Activated effector memory CD4-positive, alpha-beta T cell treated with Interleukin-2 at 50 U/mL for 16 hours (primary cell): ENCODE measurements around the gene BANP.
"Not testable (repeated sequence)": the region's sequence is repeated elsewhere in the genome, so short reads cannot be mapped to it uniquely, and the experiment has no call there.

Experiments used
- DNase-seq: peaks from one replicate; pipeline ENCODE4 v3.0.0-alpha.2; 2020

The BANP gene

DNA sequence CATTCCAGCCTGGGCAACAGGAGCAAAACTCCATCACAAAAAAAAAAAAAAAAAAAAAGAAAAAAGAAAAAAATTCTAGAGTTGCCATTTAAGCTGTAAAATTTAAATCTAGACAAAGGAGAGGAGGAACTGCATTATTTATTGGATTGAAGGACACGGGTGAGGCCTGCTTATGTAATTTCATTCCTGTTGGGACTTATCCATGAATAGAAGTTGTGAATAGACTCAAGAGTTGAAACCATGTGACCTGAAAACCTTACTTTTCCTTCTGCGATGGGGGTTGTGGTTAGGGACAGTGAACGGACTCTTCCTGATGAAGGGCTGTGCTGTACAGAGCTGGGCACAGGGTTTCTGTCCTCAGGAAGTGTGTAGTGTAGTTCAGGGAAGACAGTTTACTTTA is 22.5 kb downstream of the BANP start:
- no peak for DNase-seq

DNA sequence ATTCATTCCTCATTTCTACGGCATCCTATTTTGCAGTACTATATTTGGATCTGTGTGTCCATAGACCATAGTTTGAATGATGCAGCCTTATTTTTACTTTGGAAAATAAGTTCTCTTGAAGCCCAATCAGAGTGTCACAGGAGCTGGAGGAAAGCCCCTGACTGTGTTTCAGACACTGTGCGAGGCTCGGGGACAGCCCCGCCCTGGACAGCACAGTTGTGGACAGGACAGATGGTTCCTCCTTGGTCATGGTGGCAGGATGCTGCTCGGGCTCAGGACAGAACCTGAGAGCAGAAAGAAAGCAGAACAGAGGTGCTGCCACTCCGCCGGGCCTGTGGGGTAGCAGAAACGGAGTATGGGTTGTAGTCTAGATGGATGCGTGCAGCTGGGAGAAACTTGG is 22.9 kb downstream of the BANP start:
- DNase-seq: no peak

DNA sequence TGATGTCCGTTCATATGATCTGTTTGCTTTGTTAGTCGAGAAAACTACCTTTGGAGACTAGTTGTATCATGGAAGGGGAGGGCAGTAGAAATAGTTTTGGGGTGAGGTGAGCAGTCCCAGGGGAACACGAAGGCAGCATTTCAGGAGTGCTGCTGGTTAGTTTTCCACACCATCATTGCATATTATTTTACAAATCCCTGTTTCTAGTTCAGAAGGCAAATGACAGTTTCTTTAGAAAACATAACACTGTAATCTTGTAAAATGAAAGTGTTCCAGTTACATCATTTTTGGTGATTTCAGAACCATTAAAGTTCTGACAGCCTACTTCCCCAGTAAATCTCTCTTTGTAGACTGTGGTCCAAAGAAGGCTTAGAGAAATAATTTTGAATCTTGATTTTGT is 25.4 kb downstream of the BANP start:
- DNase-seq: no peak

DNA sequence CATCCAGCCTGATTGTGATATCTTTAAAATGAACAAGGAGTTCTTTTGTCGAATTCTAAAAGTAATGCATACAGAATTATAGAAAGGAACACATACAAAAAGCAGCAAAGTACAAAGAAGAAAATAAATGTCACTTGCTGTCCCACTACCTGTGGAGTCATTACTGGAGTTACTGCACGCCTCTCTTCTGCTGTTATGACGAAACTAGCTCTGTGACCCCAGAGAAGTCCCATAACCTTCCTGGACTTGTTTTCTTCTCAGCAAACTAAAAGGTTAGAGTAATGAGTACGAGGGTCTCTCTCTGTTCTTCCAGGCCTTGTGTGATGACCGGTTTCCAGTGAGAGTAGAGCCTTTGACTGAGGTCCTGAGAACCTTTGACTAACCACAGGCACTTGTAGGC is 26.9 kb downstream of the BANP start:
- DNase-seq: no peak

DNA sequence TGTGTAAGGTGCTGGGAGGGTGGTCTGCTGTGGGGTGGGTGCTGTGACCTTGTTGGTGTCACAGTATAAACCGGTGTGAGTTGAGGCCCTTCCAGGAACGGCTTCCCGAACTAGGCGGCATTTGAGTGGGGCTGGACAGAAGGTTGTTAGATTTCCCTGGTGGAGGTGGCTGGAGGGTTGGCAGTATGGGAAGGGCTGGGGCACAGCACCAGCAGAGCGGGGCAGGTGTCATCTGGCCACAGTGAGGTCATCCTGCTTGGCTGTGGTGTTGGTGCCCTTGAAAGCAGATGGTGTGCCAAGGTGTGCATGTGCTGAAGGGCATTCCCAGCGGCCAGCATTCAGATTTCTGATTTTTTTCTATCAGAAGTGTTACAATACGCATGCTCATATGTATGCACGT is 28.1 kb downstream of the BANP start:
- DNase-seq: no peak

DNA sequence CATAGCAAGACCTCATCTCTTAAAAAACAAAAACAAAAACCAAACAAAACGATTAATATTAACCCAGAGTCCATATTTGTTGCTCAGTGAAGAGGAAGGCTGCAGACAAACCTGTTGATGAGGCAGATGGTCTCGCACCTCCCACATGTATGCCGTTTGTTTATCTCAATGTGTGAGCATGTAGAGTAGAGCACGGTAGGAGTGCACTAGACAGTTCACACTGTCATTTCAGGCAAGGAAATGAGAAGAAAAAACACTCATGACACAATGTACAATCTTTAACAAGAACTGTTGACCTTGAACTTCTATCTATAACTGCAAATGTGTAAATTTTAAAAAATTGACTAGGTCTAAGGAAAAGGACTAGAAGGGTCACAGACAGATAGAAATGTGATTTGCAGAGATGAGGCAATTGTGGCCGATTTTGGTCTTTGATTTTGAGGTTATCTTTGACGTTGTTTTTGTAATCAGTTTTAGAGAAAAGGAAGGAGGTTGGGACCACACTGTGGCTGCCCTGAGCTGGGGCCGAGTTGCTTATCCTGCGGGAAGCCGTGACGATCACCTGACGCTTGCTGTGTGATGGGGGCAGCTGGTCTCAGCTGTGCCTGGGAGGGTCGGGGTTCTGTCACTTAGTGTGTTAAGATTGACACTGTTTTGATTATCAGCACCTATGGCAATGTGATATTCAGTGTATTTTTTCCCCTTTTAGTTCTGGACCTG is 28.8 kb downstream of the BANP start:
- DNase-seq: not testable (repeated sequence)

DNA sequence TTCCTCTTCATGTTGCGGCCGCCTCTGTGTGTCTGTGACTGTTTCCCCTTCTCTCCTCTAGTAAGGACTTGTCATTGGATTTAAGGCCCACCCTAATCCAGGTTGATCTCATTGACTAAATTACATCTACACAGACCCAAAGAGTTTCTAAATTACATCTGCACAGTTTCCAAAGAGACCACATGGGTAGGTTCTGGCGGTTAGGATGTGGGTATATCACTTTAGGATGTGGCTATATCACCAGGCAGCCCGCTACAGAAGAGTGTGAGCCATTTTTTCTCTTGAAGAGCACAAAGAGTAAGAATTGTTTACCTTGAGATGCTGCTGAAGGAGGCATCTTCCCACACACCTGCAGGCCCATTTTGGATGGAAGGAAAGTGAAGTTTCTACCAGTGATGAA is 30.1 kb downstream of the BANP start:
- DNase-seq: not testable (repeated sequence)

DNA sequence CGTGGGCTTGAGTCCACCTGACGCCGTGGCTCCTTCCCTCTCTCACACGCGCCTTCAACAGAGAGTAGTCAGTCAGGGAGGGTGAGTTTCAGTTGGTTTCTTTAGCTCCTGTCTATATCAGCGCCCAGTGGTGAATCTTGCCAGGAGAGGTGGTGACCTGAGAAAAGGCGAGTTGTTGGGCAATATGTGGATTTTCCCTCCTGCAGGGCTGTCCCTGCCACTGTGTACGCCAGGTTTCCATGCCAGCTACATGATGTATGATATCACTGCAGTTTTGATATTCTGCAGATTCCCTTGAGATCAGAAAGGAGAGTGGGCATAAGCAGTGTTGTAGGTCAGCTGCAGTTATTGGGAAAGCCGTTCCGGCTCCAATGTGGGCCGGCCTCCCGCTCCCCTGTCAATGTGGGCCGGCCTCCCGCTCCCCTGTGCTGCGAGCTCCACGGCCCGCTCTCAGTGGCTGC is 31.4 kb downstream of the BANP start:
- DNase-seq: no peak

DNA sequence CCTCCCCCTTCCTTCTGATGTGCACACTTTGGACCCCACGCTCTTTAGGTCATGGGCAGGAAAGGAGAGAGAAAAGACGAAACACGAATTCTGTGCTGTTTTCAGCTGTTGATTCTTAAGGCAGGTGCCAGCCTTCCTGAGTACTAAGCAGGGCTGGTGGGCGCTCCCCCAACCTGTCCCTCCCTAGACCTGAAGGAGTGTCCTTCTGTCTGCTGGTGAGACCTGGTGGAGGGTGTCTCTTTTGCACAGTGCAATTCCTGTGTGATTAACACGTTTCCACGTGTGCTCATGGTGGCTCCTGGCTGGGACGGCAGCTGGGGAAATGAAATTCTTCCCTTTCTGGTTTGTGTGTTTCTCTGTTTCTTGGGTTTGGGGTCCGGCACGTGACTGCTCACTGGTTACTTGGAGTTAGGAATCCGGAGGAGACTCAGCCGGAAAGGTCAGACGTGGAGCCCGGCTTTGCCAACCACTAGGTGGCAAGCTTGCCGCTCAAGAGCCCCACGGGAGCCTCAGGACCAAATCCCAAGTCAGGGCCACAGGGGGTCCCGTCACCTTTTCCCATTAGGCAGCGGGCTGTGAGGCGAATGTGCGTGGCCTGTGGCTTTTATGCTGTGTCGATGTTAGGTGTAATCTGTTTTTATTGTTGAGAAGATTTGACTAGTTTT is 32.0 kb downstream of the BANP start:
- DNase-seq: not testable (repeated sequence)

DNA sequence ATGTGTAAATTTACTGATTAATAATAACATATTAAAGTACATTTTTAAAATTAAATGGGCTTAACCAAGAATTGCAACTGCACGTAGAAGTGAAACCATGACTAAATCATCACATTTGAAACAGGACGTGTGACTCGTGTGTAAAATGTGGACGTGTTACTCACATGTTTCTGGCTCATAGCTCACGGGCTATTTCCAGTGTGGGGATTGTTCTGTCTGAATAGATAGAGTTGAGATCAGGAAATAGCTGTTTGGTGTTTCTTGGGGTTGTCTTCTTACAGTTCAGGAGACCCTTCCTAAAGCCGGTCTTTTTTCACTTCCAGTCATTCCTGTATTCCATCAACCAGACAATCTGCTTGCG is 32.5 kb downstream of the BANP start:
- DNase-seq: not testable (repeated sequence)

DNA sequence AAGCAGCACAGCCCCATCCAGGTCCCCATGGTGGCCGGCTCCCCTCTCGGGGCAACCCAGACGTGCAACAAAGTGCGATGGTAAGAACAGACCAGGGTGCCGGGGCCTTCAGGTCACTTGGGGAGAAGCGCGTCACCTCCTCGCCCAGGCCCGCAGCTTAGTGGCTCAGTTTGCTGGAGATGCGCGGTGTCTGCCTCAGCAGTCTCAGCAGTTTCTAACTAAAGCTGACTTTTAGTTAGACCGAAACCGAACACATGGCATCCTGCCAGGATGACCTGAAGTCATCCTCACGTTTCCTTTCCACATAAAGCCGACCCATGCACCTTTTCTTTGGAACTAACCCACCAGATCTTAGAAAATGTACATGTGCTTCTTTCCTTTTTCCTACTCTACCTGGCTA is 32.9 kb downstream of the BANP start:
- DNase-seq: not testable (repeated sequence)

DNA sequence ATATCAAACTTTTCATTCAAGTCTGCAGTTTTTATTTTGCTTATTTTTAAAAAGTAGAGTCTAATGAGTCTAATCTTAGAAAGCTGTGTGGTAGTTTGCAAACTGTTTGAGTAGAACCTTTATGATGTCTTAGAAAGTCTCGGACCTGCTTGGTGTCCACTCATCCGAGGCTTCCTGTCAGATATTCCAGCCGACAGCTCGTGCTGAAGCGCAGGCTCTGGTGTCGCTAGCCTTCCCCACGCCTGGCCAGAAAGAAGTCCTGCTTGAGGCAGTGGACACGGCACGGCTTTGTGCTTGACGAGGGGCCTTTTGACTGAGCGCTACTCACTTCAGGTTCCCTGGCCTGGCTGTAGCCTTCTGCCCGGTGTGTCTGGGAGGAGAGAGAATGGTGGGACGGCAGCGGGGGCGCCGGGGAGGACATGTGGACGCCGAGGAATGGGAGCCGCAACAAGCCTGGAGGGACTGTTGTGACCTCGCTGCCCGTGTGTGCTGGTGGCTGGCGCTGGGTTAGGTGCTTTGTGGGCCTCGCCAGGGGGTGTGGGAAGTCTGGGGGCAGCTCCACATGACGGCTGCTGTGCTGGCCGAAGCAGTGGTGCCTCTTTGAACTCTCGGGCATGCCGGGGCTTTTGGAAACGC is 33.5 kb downstream of the BANP start:
- DNase-seq: no peak

DNA sequence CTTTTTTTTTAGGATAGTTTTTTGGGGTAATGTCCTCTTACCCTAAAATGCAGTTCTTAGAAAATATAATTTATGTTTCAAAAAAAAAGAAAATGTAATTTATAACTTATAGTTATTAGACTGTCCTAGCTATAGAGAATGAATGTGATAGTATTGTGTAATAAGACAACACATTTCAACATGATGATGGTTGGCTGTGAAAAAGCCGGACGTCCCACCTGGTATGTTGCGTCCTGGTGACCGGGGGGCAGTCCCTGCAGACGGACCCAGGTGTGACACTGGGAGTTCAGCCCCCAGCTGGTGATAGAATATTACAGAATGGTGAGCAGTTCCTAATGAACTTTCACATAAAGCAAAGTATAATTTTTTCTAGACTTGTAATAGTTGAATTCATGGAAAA is 34.3 kb downstream of the BANP start:
- not testable (repeated sequence) for DNase-seq

DNA sequence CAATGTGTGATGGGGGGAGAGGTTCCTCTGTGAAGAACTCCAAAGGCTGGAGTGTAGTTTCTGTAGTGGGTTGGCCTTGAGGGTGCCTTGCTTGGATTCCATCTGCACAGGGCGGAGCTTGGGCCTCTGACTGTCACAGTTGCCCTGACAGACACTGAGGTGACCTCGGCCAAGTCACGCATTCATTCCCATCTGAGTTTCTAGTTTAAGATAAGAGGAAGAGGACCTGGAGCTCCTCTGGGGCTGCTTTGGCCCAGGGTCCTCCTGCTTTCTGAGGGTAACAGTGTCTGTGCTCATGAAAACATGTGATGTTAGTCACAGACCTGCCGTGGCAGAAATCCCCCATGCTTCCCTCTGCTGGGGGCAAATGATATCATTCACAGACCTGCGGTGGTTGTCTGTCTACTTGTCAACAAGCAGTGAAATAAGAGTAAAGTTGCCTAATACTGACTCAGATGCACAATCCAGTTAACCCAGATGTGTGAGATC is 35.2 kb downstream of the BANP start:
- not testable (repeated sequence) for DNase-seq

DNA sequence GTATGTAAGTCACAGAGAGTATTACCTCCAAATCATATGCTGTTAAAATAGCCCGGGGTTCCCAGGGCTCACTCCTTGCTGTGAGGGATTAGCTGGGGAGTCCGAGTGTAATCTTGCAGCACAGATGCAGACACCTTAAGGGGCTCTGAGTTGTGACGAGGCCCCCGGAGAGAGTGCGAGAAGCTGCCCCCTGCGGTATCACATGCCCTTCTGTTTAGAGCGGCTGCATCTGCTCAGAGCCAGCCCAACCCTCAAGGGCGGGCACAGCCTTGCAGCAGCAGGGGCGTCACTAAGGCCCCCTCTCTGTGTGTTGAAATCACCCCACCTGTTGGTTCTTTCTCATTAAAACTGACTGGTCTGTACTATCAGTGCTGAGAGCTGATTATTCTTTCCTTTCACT is 37.4 kb downstream of the BANP start:
- not testable (repeated sequence) for DNase-seq

DNA sequence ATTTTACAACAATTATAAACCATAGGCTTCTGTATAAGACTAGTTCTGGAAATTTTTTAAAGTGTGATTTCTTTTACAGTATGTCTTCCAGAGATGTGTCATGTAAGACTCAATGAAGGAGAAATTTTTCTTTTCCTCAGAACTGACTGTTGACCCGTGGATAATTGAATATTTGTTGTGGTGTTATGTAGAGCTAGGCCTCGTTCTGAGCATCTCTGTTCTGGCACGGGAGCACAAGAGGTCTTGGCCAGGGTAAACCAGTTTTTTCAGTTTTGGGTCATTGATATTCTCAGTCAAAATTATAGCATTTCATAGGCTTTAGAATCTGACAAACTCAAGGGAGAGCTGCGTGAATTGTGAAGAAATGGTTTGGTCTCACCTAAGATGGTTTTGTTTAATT is 39.0 kb downstream of the BANP start:
- not testable (repeated sequence) for DNase-seq

DNA sequence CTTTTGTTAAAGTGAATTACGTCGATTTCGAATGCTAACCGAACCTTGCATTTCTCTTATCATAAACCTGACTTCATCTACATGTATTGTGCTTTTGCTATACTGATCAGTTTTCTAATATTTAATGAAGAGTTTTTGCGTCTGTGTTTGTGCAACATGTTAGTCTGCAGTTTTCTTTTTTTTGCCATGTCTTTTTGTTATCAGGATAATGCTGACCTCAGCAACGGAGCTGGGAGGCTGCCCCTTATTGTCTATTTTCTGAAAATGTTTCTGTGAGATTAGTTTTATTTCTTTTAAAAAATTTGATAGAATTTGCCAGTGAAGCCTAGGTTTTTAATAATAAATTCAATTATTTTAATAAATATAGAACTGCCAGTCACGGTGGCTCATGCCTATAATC is 40.9 kb downstream of the BANP start:
- not testable (repeated sequence) for DNase-seq

DNA sequence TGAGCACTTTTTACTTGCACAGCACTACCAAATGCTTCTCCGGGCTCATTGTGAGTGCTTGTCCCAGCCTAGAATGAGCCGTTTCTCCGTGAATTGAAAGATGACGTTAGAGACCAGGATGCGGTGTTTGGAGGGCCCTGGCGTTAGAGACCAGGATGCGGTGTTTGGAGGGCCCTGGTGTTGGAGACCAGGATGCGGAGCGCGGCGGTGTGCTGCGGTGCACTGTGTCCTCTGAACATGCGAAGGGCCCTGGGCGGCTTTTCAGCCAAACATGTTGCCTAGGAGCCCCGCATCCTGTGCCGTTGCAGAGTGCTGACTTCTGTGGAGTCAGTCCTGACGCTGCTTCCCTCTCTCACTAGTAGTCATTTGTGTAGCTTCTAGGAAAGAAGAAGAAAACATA is 42.7 kb downstream of the BANP start:
- no peak for DNase-seq

DNA sequence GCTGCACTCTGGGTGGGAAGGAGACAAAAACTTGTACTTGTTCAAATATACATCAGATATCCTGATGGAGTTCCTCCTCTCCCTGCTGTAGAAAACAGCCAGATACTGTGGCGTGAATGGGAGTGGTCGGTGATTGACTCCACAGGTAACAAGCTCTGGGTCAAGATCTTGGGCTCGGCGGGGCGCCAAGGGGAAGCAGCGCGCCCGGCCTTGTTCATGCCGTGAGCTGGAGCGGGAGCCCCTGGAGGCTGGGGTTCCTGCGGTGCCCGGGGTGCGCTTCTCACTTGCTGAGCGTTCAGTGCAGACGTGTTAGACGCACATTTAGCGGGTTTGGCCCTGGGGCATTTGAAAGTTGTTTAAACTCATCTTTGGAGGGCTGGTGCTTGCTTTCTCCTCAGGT is 44.4 kb downstream of the BANP start:
- no peak for DNase-seq

DNA sequence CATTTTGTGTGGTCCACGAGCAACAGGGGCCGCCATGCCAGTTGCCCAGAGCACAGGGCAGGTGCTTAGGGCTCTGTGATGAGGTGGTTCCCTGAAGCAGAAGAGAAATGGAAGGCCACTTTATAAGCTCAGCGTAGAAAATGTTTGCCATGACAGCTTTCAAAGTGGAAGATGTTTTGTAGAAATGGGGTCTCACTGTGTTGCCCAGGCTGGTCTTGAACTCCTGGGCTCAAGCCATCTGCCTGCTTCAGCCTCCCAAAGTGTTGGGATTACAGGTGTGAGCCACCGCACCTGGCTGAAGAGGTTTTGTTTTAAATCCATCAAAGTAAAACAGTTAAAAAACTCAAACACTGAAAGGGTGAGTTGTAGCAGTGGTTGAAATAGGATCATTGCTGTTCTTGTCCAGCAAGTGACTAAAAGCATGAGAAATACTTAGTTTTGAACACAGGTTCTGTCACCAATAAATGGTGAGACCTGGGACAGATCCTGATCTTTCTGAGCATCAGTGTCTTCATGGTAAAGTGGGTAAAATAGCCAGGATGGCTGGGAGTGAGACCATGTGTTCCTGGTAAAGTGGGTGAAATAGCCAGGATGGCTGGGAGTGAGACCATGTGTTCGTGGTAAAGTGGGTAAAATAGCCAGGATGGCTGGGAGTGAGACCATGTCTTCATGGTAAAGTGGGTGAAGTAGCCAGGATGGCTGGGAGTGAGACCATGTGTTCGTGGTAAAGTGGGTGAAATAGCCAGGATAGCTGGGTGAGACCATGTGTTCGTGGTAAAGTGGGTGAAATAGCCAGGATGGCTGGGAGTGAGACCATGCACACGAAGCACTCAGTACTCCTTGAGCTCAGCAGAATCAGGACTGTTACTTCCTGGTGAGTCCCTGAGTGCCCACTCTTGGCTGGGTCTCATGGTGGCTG is 46.0 kb downstream of the BANP start:
- DNase-seq: no peak

DNA sequence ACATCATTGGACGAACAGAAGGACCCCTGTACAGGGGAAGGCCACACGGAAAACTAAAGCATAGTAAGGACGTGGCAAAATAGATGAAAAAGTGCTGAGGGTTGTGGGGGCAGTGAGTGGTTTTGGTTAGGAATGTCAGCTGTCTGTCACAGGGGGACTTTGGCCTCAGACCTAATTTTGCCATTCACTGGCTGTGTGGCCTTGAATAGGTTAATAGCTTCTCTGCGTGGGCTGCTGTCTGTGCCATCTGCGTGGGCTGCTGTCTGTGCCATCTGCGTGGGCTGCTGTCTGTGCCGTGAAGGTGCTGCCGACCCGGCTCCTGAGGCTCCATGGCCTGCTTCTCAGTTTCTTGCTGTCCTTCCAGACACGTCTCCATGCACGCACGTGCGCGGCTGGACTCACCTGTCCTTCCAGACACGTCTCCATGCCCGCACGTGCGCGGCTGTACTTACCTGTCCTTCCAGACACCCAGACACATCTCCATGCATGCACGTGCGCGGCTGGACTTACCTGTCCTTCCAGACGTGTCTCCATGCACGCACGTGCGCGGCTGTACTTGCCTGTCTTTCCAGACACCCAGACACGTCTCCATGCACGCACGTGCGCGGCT is 47.1 kb downstream of the BANP start:
- DNase-seq: not testable (repeated sequence)

DNA sequence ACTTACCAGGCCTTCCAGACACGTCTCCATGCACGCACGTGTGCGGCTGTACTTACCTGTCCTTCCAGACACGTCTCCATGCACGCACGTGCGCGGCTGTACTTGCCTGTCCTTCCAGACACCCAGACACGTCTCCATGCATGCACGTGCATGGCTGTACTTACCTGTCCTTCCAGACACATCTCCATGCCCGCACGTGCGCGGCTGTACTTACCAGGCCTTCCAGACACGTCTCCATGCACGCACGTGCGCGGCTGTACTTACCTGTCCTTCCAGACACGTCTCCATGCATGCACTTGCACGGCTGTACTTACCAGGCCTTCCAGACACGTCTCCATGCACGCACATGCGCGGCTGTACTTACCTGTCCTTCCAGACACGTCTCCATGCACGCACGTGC is 47.8 kb downstream of the BANP start:
- DNase-seq: not testable (repeated sequence)

DNA sequence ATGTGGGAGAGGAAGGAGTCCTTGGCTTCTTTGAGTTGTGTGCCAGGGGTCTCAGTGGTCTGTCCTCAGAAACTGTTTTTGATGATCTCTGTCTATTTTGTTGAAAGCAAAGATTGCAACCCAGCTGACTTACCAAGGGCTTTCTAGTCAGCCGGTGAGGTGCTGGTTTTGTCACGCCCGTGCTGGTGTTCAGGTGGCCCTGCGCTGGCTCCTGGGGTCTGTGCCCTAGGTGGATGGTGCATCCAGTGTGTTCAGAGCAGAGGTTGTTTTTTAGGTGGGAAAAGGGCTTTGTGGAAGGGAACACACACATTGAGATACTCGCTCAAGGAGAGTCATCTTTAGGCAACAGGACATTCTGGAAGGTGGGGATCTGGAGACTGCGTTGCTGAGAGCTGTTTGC is 51.0 kb downstream of the BANP start:
- no peak for DNase-seq
